Activated naive CD8-positive, alpha-beta T cell treated with anti-CD3 and anti-CD28 coated beads, Interleukin-2, amount 50 U/mL, for 16 hours (primary cell): ENCODE results near the gene FNDC1.
A peak's percentile ranks its signal among the peaks of the same experiment; 100 is the strongest.

ENCODE experiments used
- DNase-seq: peaks from one replicate; pipeline ENCODE4 v3.0.0-alpha.2; 2020; ENCODE audit warnings: low read depth, low spot score

Gene FNDC1

GRCh38 chr6:159157431-159157830 is 11.8 kb upstream of the FNDC1 start:
- no peak for DNase-seq

- no peak for DNase-seq
Measured at GRCh38 chr6:159161839-159162238, 7.4 kb upstream of the FNDC1 start.

- no peak for DNase-seq
Measured at GRCh38 chr6:159163901-159164370, 5.3 kb upstream of the FNDC1 start.

GRCh38 chr6:159168536-159169192 is 536 bp upstream of the FNDC1 start:
- DNase-seq = no peak

GRCh38 chr6:159169557-159170332 is 545 bp downstream of the FNDC1 start:
- no peak for DNase-seq

GRCh38 chr6:159170333-159170672 is 1.1 kb downstream of the FNDC1 start:
- DNase-seq = no peak

- DNase-seq = no peak
Measured at GRCh38 chr6:159170999-159171712, 2.0 kb downstream of the FNDC1 start.

GRCh38 chr6:159172091-159172491 is 2.9 kb downstream of the FNDC1 start:
- DNase-seq = no peak

GRCh38 chr6:159174263-159174969 is 5.2 kb downstream of the FNDC1 start:
- DNase-seq = peak; percentile 28

- no peak for DNase-seq
Measured at GRCh38 chr6:159176913-159177312, 7.7 kb downstream of the FNDC1 start.

GRCh38 chr6:159178847-159179246 is 9.6 kb downstream of the FNDC1 start:
- DNase-seq = no peak

GRCh38 chr6:159180001-159180400 is 10.8 kb downstream of the FNDC1 start:
- no peak for DNase-seq

- no peak for DNase-seq
Measured at GRCh38 chr6:159181914-159182313, 12.7 kb downstream of the FNDC1 start.

- DNase-seq = no peak
Measured at GRCh38 chr6:159184559-159184958, 15.4 kb downstream of the FNDC1 start.

GRCh38 chr6:159190460-159190859 is 21.3 kb downstream of the FNDC1 start:
- DNase-seq = no peak

- DNase-seq = no peak
Measured at GRCh38 chr6:159193923-159194322, 24.7 kb downstream of the FNDC1 start.

GRCh38 chr6:159194421-159194820 is 25.2 kb downstream of the FNDC1 start:
- DNase-seq = no peak

- no peak for DNase-seq
Measured at GRCh38 chr6:159196430-159196975, 27.3 kb downstream of the FNDC1 start.

GRCh38 chr6:159197251-159197650 is 28.1 kb downstream of the FNDC1 start:
- DNase-seq = no peak

- DNase-seq = no peak
Measured at GRCh38 chr6:159201336-159201735, 32.1 kb downstream of the FNDC1 start.

GRCh38 chr6:159203304-159204005 is 34.3 kb downstream of the FNDC1 start:
- no peak for DNase-seq
